ENCODE measurements around the gene GNG2. TPM values are rescaled to one million over a fixed set of nuclear protein-coding genes. Genes with fewer than 3 reads are reported as not detected.
A peak's percentile ranks its signal among the peaks of the same experiment; 100 is the strongest.

GNG2 gene
- total RNA-seq, 6 experiments from 2014 or later: 2.4 to 6.0 (median 2.8) TPM

DNA sequence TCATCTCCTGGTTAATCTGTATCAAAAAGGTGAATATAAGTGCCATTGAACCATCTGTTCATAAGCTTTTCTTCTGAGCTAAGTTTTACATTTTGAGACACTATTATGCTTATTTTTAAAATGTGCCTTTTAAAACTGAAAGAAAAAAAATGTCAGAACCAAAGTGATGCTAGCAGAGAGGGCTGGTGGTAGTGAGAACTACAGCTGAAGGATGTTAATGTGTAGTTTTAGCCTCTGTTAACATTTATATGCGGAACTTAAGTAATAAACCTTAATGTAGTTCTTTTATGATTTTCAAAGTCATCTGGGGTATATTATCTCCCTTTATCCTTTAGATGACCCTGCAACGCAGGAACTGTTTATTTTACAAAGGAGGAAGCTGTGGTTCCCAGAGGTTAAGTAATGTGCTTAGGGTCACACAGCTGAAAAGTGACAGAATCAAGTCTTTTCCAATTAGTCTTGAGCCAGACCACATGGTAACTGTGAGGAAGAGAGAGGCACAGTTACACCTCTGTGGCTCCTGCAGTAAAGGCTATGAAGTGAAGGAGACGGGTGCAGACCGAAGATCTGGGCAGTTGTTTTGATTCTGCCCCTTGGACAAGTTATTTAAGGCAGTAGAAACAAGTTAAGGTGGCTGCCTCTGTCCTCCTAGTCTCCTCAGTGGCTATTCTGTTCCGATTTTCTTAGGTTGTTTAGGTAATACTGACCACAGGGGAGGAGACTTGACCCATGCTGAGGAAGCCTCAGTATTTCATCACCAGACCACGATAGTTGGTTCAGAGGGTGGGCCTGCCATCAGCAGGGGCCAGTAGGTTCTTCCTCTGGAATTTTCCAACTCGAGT is 23.9 kb downstream of the GNG2 start:
- H3K9me3 Mint-ChIP-seq: no peaks in the 10 kb centered on the region
- peak; percentile 3 for DNase-seq
- H3K27me3 Mint-ChIP-seq (ENCODE audit: insufficient read depth): peaks cover 6% of the 10 kb centered on the region
- no peak overlapping the region for H3K27ac Mint-ChIP-seq
- TF ChIP-seq, protein P1, sequence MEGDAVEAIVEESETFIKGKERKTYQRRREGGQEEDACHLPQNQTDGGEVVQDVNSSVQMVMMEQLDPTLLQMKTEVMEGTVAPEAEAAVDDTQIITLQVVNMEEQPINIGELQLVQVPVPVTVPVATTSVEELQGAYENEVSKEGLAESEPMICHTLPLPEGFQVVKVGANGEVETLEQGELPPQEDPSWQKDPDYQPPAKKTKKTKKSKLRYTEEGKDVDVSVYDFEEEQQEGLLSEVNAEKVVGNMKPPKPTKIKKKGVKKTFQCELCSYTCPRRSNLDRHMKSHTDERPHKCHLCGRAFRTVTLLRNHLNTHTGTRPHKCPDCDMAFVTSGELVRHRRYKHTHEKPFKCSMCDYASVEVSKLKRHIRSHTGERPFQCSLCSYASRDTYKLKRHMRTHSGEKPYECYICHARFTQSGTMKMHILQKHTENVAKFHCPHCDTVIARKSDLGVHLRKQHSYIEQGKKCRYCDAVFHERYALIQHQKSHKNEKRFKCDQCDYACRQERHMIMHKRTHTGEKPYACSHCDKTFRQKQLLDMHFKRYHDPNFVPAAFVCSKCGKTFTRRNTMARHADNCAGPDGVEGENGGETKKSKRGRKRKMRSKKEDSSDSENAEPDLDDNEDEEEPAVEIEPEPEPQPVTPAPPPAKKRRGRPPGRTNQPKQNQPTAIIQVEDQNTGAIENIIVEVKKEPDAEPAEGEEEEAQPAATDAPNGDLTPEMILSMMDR (IDR thresholded peaks at IDR 0.05): no peak
- H3K36me3 Mint-ChIP-seq (ENCODE audit: low read depth): no peaks in the 10 kb centered on the region
- H3K4me1 Mint-ChIP-seq (ENCODE audit: low read depth): peaks cover 17% of the 10 kb centered on the region
- H3K4me3 Mint-ChIP-seq: no peak overlapping the region; the same call in 1 of the 2 replicates

DNA sequence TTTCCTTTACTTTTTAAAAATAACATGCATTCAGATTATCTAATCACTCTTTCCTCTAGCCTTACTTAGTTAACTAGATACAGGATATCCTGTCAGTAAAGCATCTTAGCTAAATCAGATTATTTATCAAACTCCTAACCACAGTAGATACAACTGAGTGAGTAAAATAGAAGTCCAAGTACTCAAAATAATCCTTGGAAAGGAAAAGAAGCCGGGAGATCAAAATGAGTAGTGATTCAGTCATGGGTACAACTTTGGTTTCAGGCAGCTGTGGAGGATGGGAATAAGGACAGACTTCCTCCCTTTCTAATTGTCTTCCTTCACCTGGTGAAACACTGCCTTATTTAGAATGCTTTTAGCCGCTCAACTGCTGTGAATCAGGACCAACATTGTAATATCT is 29.4 kb downstream of the GNG2 start:
- peaks cover 8% of the 10 kb centered on the region for H3K4me1 Mint-ChIP-seq (ENCODE audit: low read depth)
- no peaks in the 10 kb centered on the region for H3K36me3 Mint-ChIP-seq (ENCODE audit: low read depth)
- H3K27ac Mint-ChIP-seq: no peak overlapping the region
- no peaks in the 10 kb centered on the region for H3K9me3 Mint-ChIP-seq
- no peak for DNase-seq
- H3K27me3 Mint-ChIP-seq (ENCODE audit: insufficient read depth): peaks cover 6% of the 10 kb centered on the region
- no peak overlapping the region for H3K4me3 Mint-ChIP-seq
- TF ChIP-seq, protein P1 (IDR thresholded peaks at IDR 0.05): no peak

DNA sequence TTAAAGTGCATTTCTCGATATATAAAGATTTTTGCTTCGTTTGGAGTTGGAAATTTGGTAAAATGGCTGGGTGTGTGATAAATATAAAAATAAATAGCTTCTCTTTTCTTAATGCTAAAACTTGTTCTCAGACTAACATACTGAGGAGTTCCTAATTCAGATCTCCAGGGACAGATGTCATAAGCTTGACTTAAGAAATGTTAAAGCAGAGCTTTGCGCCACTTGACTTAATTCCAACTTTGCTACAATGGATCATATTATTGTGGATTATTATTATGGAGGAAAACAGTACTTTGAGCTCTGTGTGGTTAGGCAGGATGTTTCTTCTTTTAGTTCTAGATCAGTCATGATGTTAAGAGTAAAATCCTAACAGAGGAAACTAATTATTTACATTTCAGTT is 33.8 kb downstream of the GNG2 start:
- DNase-seq: no peak
- H3K4me3 Mint-ChIP-seq: no peak overlapping the region
- 0 out of 2 replicates have a peak, but pooled peaks cover 5% of the 10 kb centered on the region for H3K36me3 Mint-ChIP-seq (ENCODE audit: low read depth)
- peaks cover 8% of the 10 kb centered on the region for H3K4me1 Mint-ChIP-seq (ENCODE audit: low read depth)
- TF ChIP-seq, protein P1 (IDR thresholded peaks at IDR 0.05): no peak
- H3K27ac Mint-ChIP-seq: no peak overlapping the region
- no peaks in the 10 kb centered on the region; the same call in 1 of the 2 replicates for H3K27me3 Mint-ChIP-seq (ENCODE audit: insufficient read depth)
- H3K9me3 Mint-ChIP-seq: no peaks in the 10 kb centered on the region

DNA sequence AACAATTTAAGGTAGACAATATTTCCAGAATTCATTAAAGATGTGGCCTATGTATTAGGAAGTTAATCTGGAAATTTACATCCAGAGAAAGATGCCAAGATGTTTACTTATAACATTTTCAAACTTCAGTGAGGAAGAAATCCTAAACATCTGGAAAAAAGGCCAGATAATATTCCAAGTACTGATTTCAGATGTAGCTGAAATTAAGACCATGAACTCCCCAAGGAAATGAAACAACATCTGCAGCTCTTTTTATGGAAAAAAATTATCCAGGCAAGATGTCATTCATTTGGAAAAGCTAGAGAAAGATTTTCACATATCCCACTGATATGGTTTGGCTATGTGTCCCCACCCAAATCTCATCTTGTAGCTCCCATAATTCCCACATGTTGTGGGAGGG is 35.0 kb downstream of the GNG2 start:
- Mint-ChIP-seq H3K36me3 (ENCODE audit: low read depth) (0 out of 2 replicates have a peak, but pooled peaks cover 5% of the 10 kb centered on the region), H3K27me3 (ENCODE audit: insufficient read depth) (no peaks in the 10 kb centered on the region; the same call in none of the 2 replicates), H3K4me3 (no peak overlapping the region), H3K27ac (no peak overlapping the region), H3K9me3 (no peaks in the 10 kb centered on the region), H3K4me1 (ENCODE audit: low read depth) (no peaks in the 10 kb centered on the region)
- TF ChIP-seq, protein P1 (IDR thresholded peaks at IDR 0.05): no peak
- no peak for DNase-seq

DNA sequence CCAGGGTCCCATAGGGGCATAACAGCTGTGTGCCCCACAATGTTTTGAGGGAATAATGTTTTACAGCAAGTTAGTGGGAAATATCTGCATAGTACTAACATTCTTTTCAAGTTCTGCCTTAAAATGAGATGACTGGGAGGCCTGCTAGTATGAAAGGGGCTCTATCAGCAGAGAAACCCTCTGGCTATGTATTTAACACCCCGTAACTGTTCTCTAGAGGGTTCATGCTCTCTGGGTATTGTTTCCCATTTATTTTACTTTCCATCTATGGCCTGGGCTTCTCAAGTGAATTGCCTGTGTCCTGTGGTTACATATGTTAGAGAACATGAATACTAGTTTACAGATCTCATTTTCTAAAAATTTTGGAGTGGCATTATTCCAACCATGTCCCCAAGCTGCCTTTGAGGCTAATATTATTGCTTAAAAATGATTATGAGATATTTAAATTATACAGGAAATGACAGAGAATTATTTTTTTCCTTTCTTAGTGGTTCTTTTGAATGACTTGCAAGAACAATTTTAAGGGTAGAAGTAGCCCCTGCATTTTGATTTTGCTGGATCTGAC is 37.5 kb downstream of the GNG2 start:
- no peak overlapping the region for H3K4me3 Mint-ChIP-seq
- no peaks in the 10 kb centered on the region for H3K9me3 Mint-ChIP-seq
- no peak for DNase-seq
- no peak overlapping the region for H3K27ac Mint-ChIP-seq
- 0 out of 2 replicates have a peak, but pooled peaks cover 5% of the 10 kb centered on the region for H3K36me3 Mint-ChIP-seq (ENCODE audit: low read depth)
- TF ChIP-seq, protein P1 (IDR thresholded peaks at IDR 0.05): no peak
- no peaks in the 10 kb centered on the region; the same call in none of the 2 replicates for H3K27me3 Mint-ChIP-seq (ENCODE audit: insufficient read depth)
- no peaks in the 10 kb centered on the region for H3K4me1 Mint-ChIP-seq (ENCODE audit: low read depth)

Measured in HFFc6 (cell line).